Measurements from ENCODE around the gene GLS. TPM values are rescaled to one million over a fixed set of nuclear protein-coding genes. Genes with fewer than 3 reads are reported as not detected.

The GLS gene
- total and polyA plus RNA-seq, 9 donors: 20.2 to 141 (median 76.0) TPM

- Histone ChIP-seq H3K4me3 (no peak overlapping the region), H3K9me3 (no peaks in the 10 kb centered on the region), H3K27ac (no peak overlapping the region), H3K4me1 (ENCODE audit: insufficient read depth) (no peaks in the 10 kb centered on the region), H3K36me3 (no peaks in the 10 kb centered on the region), H3K27me3 (no peaks in the 10 kb centered on the region)
- intact Hi-C loops (cut with DNase I): loop anchor here in 1 of 4 donors (10.0 kb wide), 1 partner anchor 56 kb away; the partner anchor contains the start of gene GLS
- 22 to 33% (median 30%) methylated on average over 1 of the region's 1 CpG for WGBS, 3 donors
- no peak for DNase-seq
- TF ChIP-seq POLR2A (IDR thresholded peaks at IDR 0.05): no peak
- TF ChIP-seq EP300 (IDR thresholded peaks at IDR 0.05): no peak
- no peak for TF ChIP-seq CTCF (IDR thresholded peaks at IDR 0.05)
Measured at GRCh38 chr2:190940454-190940853, 59.8 kb downstream of the GLS start.

GRCh38 chr2:190941571-190941970, 61.0 kb downstream of the GLS start:
- TF ChIP-seq POLR2A (IDR thresholded peaks at IDR 0.05) (no peak), EP300 (IDR thresholded peaks at IDR 0.05) (no peak), CTCF (IDR thresholded peaks at IDR 0.05) (no peak)
- Histone ChIP-seq H3K9me3 (no peaks in the 10 kb centered on the region), H3K4me3 (no peak overlapping the region), H3K27ac (no peak overlapping the region), H3K27me3 (no peaks in the 10 kb centered on the region), H3K4me1 (ENCODE audit: insufficient read depth) (no peaks in the 10 kb centered on the region), H3K36me3 (no peaks in the 10 kb centered on the region)
- 93 to 100% (median 99%) methylated on average over 2 of the region's 2 CpGs for WGBS, 3 donors
- DNase-seq: no peak
- intact Hi-C loops (cut with DNase I): loop anchor here in 1 of 4 donors (10.0 kb wide), 1 partner anchor 57 kb away; the partner anchor contains the start of gene GLS

DNA sequence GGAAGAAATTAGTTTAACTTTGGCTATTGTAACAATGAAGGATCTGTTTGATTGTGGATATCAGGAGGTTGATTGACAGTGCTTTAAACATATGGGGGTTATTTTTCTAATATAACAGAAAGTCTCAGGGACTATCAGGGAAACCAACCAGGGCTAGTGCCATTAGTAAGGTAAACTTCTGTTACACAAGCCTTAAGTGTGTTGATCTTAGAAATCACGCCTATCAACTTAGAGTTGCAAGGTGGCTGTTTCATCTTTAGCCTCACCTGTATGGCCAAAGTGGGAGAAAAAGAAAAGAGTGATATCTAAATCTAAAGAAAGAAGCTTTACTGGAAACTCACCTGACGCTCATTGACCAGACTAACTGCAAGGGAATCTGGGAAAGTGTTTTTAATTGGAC, 62.1 kb downstream of the GLS start:
- no peaks in the 10 kb centered on the region for H3K36me3 ChIP-seq
- no peak for DNase-seq
- H3K27ac ChIP-seq: no peak overlapping the region
- peaks cover 2% of the 10 kb centered on the region for H3K4me1 ChIP-seq (ENCODE audit: insufficient read depth)
- no peak overlapping the region for H3K4me3 ChIP-seq
- H3K9me3 ChIP-seq: no peaks in the 10 kb centered on the region
- WGBS, 3 donors: 97 to 98% (median 97%) methylated on average over 2 of the region's 2 CpGs
- intact Hi-C loops (cut with DNase I): loop anchor here in 1 of 4 donors (10.0 kb wide), 1 partner anchor 58 kb away; the partner anchor contains the start of gene GLS
- H3K27me3 ChIP-seq: no peaks in the 10 kb centered on the region
- TF ChIP-seq POLR2A (IDR thresholded peaks at IDR 0.05) (no peak), EP300 (IDR thresholded peaks at IDR 0.05) (no peak), CTCF (IDR thresholded peaks at IDR 0.05) (no peak)

GRCh38 chr2:190943706-190944105, 63.1 kb downstream of the GLS start:
- no peak for TF ChIP-seq CTCF (IDR thresholded peaks at IDR 0.05)
- TF ChIP-seq EP300 (IDR thresholded peaks at IDR 0.05): no peak
- no peaks in the 10 kb centered on the region for H3K36me3 ChIP-seq
- no peak overlapping the region for H3K4me3 ChIP-seq
- peaks cover 4% of the 10 kb centered on the region for H3K4me1 ChIP-seq (ENCODE audit: insufficient read depth)
- H3K27ac ChIP-seq: no peak overlapping the region
- H3K27me3 ChIP-seq: no peaks in the 10 kb centered on the region
- DNase-seq: no peak
- no peaks in the 10 kb centered on the region for H3K9me3 ChIP-seq
- 67 to 69% (median 69%) methylated on average over 2 of the region's 2 CpGs for WGBS, 3 donors
- intact Hi-C loops (cut with DNase I): loop anchor here in 1 of 4 donors (10.0 kb wide), 1 partner anchor 59 kb away; the partner anchor contains the start of gene GLS
